ENCODE measurements around the gene JAK1.

The JAK1 gene

GRCh38 chr1:64854674-64855073 lies 111.7 kb downstream of the JAK1 start:
- H2AFZ ChIP-seq (ENCODE audit: low read length): no peak overlapping the region
- H3K4me3 ChIP-seq (ENCODE audit: low read length, poor library complexity, severe bottlenecking): no peak overlapping the region
- no peaks in the 10 kb centered on the region for H4K20me1 ChIP-seq (ENCODE audit: insufficient read depth, low read length, poor library complexity, severe bottlenecking)
- no peaks in the 10 kb centered on the region for H3K4me1 ChIP-seq (ENCODE audit: insufficient read depth, low read length, poor library complexity, severe bottlenecking)
- H3K9me2 ChIP-seq (replicated peaks; ENCODE audit: low read depth, low read length): no peaks in the 10 kb centered on the region
- no peaks in the 10 kb centered on the region for H3K9me3 ChIP-seq (ENCODE audit: insufficient read depth, low read depth, low read length)
- H3F3A ChIP-seq (ENCODE audit: low read depth): no peaks in the 10 kb centered on the region
- H3K9ac ChIP-seq (ENCODE audit: low read depth, low read length, poor library complexity, severe bottlenecking): no peak overlapping the region
- no peak overlapping the region for H3K4me2 ChIP-seq (ENCODE audit: low read depth, low read length, poor library complexity, severe bottlenecking)
- TF ChIP-seq EZH2phosphoT487 (IDR thresholded peaks at IDR 0.05; ENCODE audit: borderline replicate concordance) (no peak), CTCF (conservative IDR thresholded peaks at IDR 0.05; ENCODE audit: low read length) (no peak)
- no peaks in the 10 kb centered on the region for H3K79me2 ChIP-seq (ENCODE audit: insufficient read depth, low read length)
- peaks cover 97% of the 10 kb centered on the region; the same call in 1 of the 2 replicates for H3K36me3 ChIP-seq (ENCODE audit: insufficient read depth, low read length)
- H3K27me3 ChIP-seq (ENCODE audit: insufficient read depth, low read length, poor library complexity, severe bottlenecking): no peaks in the 10 kb centered on the region

- Histone ChIP-seq H3F3A (ENCODE audit: low read depth) (no peaks in the 10 kb centered on the region), H3K27me3 (ENCODE audit: insufficient read depth, low read length, poor library complexity, severe bottlenecking) (no peaks in the 10 kb centered on the region), H3K4me1 (ENCODE audit: insufficient read depth, low read length, poor library complexity, severe bottlenecking) (no peaks in the 10 kb centered on the region), H3K9me2 (replicated peaks; ENCODE audit: low read depth, low read length) (no peaks in the 10 kb centered on the region), H3K4me2 (ENCODE audit: low read depth, low read length, poor library complexity, severe bottlenecking) (no peak overlapping the region), H3K9ac (ENCODE audit: low read depth, low read length, poor library complexity, severe bottlenecking) (no peak overlapping the region), H3K36me3 (ENCODE audit: insufficient read depth, low read length) (peaks cover 94% of the 10 kb centered on the region; the same call in 1 of the 2 replicates), H4K20me1 (ENCODE audit: insufficient read depth, low read length, poor library complexity, severe bottlenecking) (no peaks in the 10 kb centered on the region), H2AFZ (ENCODE audit: low read length) (no peak overlapping the region), H3K4me3 (ENCODE audit: low read length, poor library complexity, severe bottlenecking) (no peak overlapping the region), H3K9me3 (ENCODE audit: insufficient read depth, low read depth, low read length) (no peaks in the 10 kb centered on the region), H3K79me2 (ENCODE audit: insufficient read depth, low read length) (no peaks in the 10 kb centered on the region)
- TF ChIP-seq CTCF (conservative IDR thresholded peaks at IDR 0.05; ENCODE audit: low read length): no peak
- no peak for TF ChIP-seq EZH2phosphoT487 (IDR thresholded peaks at IDR 0.05; ENCODE audit: borderline replicate concordance)
Observed at GRCh38 chr1:64851664-64852063, 114.7 kb downstream of the JAK1 start.

- Histone ChIP-seq H3K79me2 (ENCODE audit: insufficient read depth, low read length) (no peaks in the 10 kb centered on the region), H3K36me3 (ENCODE audit: insufficient read depth, low read length) (peaks cover 94% of the 10 kb centered on the region; the same call in 1 of the 2 replicates)
- TF ChIP-seq EZH2phosphoT487 (IDR thresholded peaks at IDR 0.05; ENCODE audit: borderline replicate concordance): no peak
- no peak for TF ChIP-seq CTCF (conservative IDR thresholded peaks at IDR 0.05; ENCODE audit: low read length)
Observed at GRCh38 chr1:64850846-64851245, 115.5 kb downstream of the JAK1 start.

More at GRCh38 chr1:64850846-64851245, 115.5 kb downstream of the JAK1 start:
- H3K9me2 ChIP-seq (replicated peaks; ENCODE audit: low read depth, low read length): no peaks in the 10 kb centered on the region
- no peak overlapping the region for H2AFZ ChIP-seq (ENCODE audit: low read length)
- H3K4me3 ChIP-seq (ENCODE audit: low read length, poor library complexity, severe bottlenecking): no peak overlapping the region
- H3K27me3 ChIP-seq (ENCODE audit: insufficient read depth, low read length, poor library complexity, severe bottlenecking): no peaks in the 10 kb centered on the region
- H3K9ac ChIP-seq (ENCODE audit: low read depth, low read length, poor library complexity, severe bottlenecking): no peak overlapping the region
- no peaks in the 10 kb centered on the region for H3F3A ChIP-seq (ENCODE audit: low read depth)
- no peak overlapping the region for H3K4me2 ChIP-seq (ENCODE audit: low read depth, low read length, poor library complexity, severe bottlenecking)
- no peaks in the 10 kb centered on the region for H4K20me1 ChIP-seq (ENCODE audit: insufficient read depth, low read length, poor library complexity, severe bottlenecking)
- no peaks in the 10 kb centered on the region for H3K9me3 ChIP-seq (ENCODE audit: insufficient read depth, low read depth, low read length)
- H3K4me1 ChIP-seq (ENCODE audit: insufficient read depth, low read length, poor library complexity, severe bottlenecking): no peaks in the 10 kb centered on the region

All from Loucy (cell line).